Trophoblast cell (in vitro differentiated cells and primary cell): ENCODE data around the gene PHF12.

Experiments
- DNase-seq, 2 donors: peaks; one replicate each; pipeline ENCODE4 v3.0.0-alpha.2; 2016
- H2AFZ ChIP-seq: 2 replicates; pipeline ENCODE4 v1.6.1; 2013; ENCODE audit warnings: low read length, moderate library complexity, mild to moderate bottlenecking; ENCODE audit not compliant: insufficient read depth, poor library complexity
- H2AK5ac ChIP-seq: 2 replicates; pipeline ENCODE4 v1.6.1; 2013; ENCODE audit warnings: mild to moderate bottlenecking, low read length
- H2BK120ac ChIP-seq: 2 replicates; pipeline ENCODE4 v1.6.1; 2013; ENCODE audit warnings: low read length, mild to moderate bottlenecking, moderate library complexity; ENCODE audit not compliant: insufficient read depth, poor library complexity
- H2BK12ac ChIP-seq: 2 replicates; pipeline ENCODE4 v1.6.1; 2013; ENCODE audit warnings: mild to moderate bottlenecking, low read length, moderate library complexity
- H2BK5ac ChIP-seq: 2 replicates; pipeline ENCODE4 v1.6.1; 2013; ENCODE audit warnings: low read length, low read depth, moderate library complexity, mild to moderate bottlenecking; ENCODE audit not compliant: poor library complexity
- H3K14ac ChIP-seq: 2 replicates; pipeline ENCODE4 v1.6.1; 2013; ENCODE audit warnings: mild to moderate bottlenecking, low read length
- H3K18ac ChIP-seq: 2 replicates; pipeline ENCODE4 v1.6.1; 2013; ENCODE audit warnings: mild to moderate bottlenecking, low read length
- H3K23ac ChIP-seq: 2 replicates; pipeline ENCODE4 v1.6.1; 2013; ENCODE audit warnings: low read length
- H3K27ac ChIP-seq: 2 replicates; pipeline ENCODE4 v1.5.1; 2013; ENCODE audit warnings: low read depth, mild to moderate bottlenecking, inconsistent platforms, low read length, moderate library complexity
- H3K27me3 ChIP-seq: 2 replicates; pipeline ENCODE4 v1.6.1; 2013; ENCODE audit warnings: inconsistent platforms, mild to moderate bottlenecking, low read length, moderate library complexity; ENCODE audit not compliant: insufficient read depth
- H3K36me3 ChIP-seq, 2 experiments: 1 replicate in 1 of 2; 2 replicates in 1 of 2; pipeline ENCODE4 v1.6.1; 2013; ENCODE audit warnings: low read length in 2 of 2, mild to moderate bottlenecking in 2 of 2, moderate library complexity in 1 of 2; ENCODE audit not compliant: insufficient read depth in 2 of 2, control insufficient read depth in 1 of 2
- H3K4ac ChIP-seq: 2 replicates; pipeline ENCODE4 v1.6.1; 2013; ENCODE audit warnings: low read depth, mild to moderate bottlenecking, low read length, moderate library complexity
- H3K4me1 ChIP-seq, 2 experiments: 1 replicate in 1 of 2; 2 replicates in 1 of 2; pipeline ENCODE4 v1.6.1; 2013; ENCODE audit warnings: low read length in 2 of 2, mild to moderate bottlenecking in 2 of 2, moderate library complexity in 1 of 2; ENCODE audit not compliant: insufficient read depth in 2 of 2, control insufficient read depth in 1 of 2
- H3K4me2 ChIP-seq: 2 replicates; pipeline ENCODE4 v1.6.1; 2013; ENCODE audit warnings: inconsistent platforms, mild to moderate bottlenecking, low read length, moderate library complexity
- H3K4me3 ChIP-seq: 2 replicates; pipeline ENCODE4 v1.5.1; 2013; ENCODE audit warnings: mild to moderate bottlenecking, low read depth, low read length, inconsistent platforms
- H3K79me1 ChIP-seq: one replicate; pipeline ENCODE4 v1.6.1; 2013; ENCODE audit warnings: low read length
- H3K79me2 ChIP-seq: 2 replicates; pipeline ENCODE4 v1.6.1; 2013; ENCODE audit warnings: low read length, mild to moderate bottlenecking; ENCODE audit not compliant: control insufficient read depth, insufficient read depth, poor library complexity
- H3K9ac ChIP-seq: 2 replicates; pipeline ENCODE4 v1.6.1; 2013; ENCODE audit warnings: mild to moderate bottlenecking, low read length
- H3K9me3 ChIP-seq: 2 replicates; pipeline ENCODE4 v1.6.1; 2013; ENCODE audit warnings: low read depth, mild to moderate bottlenecking, control low read depth, inconsistent platforms, low read length; ENCODE audit not compliant: insufficient read depth
- H4K12ac ChIP-seq: 2 replicates; pipeline ENCODE4 v1.6.1; 2013; ENCODE audit warnings: low read depth, mild to moderate bottlenecking, low read length, moderate library complexity
- H4K8ac ChIP-seq: 2 replicates; pipeline ENCODE4 v1.6.1; 2013; ENCODE audit warnings: low read depth, mild to moderate bottlenecking, low read length, moderate library complexity
- H4K91ac ChIP-seq: one replicate; pipeline ENCODE4 v1.6.1; 2013; ENCODE audit warnings: low read depth, mild to moderate bottlenecking, low read length, moderate library complexity
- WGBS: extraction: QIAGEN DNeasy Blood & Tissue Kit; methylation state at CpG from one replicate; pipeline ENCODE4 v1.1.7; 2013; ENCODE audit warnings: missing lambda C conversion rate; ENCODE audit not compliant: insufficient read length, insufficient coverage; ENCODE audit errors: extremely low coverage; 5-methylcytosine and 5-hydroxymethylcytosine counted together

Gene PHF12

GRCh38 chr17:28963055-28963611 is 11.8 kb upstream of the PHF12 start:
- Histone ChIP-seq H3K4me1 (peaks cover 3 to 5% of the 10 kb centered on the region in 2 experiments), H3K79me2 (no peaks in the 10 kb centered on the region), H3K27me3 (no peaks in the 10 kb centered on the region), H2BK120ac (no peak overlapping the region), H3K27ac (no peak overlapping the region), H2BK12ac (no peak overlapping the region), H3K4ac (no peak overlapping the region), H3K9ac (no peak overlapping the region), H3K4me2 (no peak overlapping the region), H3K79me1 (no peaks in the 10 kb centered on the region), H2AFZ (no peak overlapping the region), H4K8ac (no peak overlapping the region), H3K14ac (no peak overlapping the region), H3K23ac (no peak overlapping the region), H2AK5ac (no peak overlapping the region), H3K9me3 (peaks cover 4% of the 10 kb centered on the region), H4K91ac (no peak overlapping the region), H2BK5ac (no peak overlapping the region), H4K12ac (no peak overlapping the region), H3K36me3 (no peaks in the 10 kb centered on the region), H3K18ac (no peak overlapping the region), H3K4me3 (no peak overlapping the region)
- DNase-seq: peak; percentile 50 to 62
- no CpG with 5 or more reads among the region's 6 CpGs for WGBS

GRCh38 chr17:28961391-28961790 is 10.1 kb upstream of the PHF12 start:
- no peak overlapping the region for H3K4ac ChIP-seq
- no peaks in the 10 kb centered on the region for H3K79me2 ChIP-seq
- H2AK5ac ChIP-seq: no peak overlapping the region
- no peaks in the 10 kb centered on the region for H3K27me3 ChIP-seq
- no peak overlapping the region for H3K18ac ChIP-seq
- no peak overlapping the region for H4K8ac ChIP-seq
- no peak overlapping the region for H3K14ac ChIP-seq
- DNase-seq: no peak
- H3K4me2 ChIP-seq: no peak overlapping the region
- H2BK120ac ChIP-seq: no peak overlapping the region
- peaks cover 2% of the 10 kb centered on the region for H3K9me3 ChIP-seq
- H3K4me3 ChIP-seq: no peak overlapping the region
- H2BK5ac ChIP-seq: no peak overlapping the region
- H3K27ac ChIP-seq: no peak overlapping the region
- no peak overlapping the region for H2BK12ac ChIP-seq
- no peak overlapping the region for H3K23ac ChIP-seq
- H3K36me3 ChIP-seq: no peaks in the 10 kb centered on the region
- H3K79me1 ChIP-seq: no peaks in the 10 kb centered on the region
- WGBS: no CpG with 5 or more reads among the region's 7 CpGs
- no peaks in the 10 kb centered on the region for H3K4me1 ChIP-seq
- H4K91ac ChIP-seq: no peak overlapping the region
- no peak overlapping the region for H3K9ac ChIP-seq
- H2AFZ ChIP-seq: no peak overlapping the region
- H4K12ac ChIP-seq: no peak overlapping the region

DNA sequence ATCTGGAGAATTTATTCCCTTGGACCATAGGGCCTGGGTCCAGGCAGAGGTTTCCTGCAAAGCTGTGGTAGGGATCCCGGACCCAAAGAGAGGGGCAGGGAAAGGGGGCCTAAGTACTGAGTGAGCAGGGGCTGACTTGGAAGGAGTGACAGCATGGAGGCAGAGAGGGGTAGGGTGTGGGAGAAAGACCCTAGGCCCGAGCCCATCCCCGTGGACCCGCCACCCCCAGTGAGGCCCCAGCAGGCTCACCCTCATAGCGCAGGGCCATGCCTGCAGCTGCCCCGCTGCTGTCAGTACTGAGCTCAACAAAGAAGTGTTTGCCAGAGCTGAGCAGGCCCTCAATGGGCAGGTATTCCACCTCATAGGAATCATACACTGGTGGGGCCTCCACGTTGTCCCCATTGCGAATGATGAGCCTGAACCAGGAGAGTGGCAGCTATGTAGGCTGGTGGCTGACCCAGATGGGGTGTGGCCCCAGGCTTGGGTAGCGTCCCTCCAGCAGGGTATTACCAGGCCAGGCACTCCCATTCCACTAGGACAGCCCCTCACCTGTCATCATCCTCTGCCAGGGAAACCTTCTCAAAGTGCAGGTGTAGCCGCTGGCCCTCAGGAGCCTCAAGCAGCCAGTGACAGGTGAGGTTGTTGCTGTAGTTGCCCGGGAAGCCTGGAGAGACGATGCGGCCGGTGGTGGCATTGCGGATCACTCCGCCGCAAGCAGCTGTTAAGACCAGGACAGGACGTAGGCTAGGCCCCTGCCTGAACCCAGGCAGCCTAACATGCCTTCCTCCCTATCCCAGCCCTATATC is 9.1 kb upstream of the PHF12 start:
- no peak overlapping the region for H3K4me2 ChIP-seq

GRCh38 chr17:28959471-28959871 is 8.2 kb upstream of the PHF12 start:
- Histone ChIP-seq H3K23ac (no peak overlapping the region), H2AFZ (no peak overlapping the region), H2AK5ac (no peak overlapping the region), H3K4me2 (no peak overlapping the region), H3K4ac (no peak overlapping the region), H4K12ac (no peak overlapping the region), H3K79me2 (no peaks in the 10 kb centered on the region), H3K18ac (no peak overlapping the region), H2BK12ac (no peak overlapping the region), H3K14ac (no peak overlapping the region), H3K79me1 (no peaks in the 10 kb centered on the region), H4K91ac (no peak overlapping the region), H4K8ac (no peak overlapping the region), H3K9me3 (peaks cover 2% of the 10 kb centered on the region), H2BK120ac (no peak overlapping the region), H3K27me3 (no peaks in the 10 kb centered on the region), H3K9ac (no peak overlapping the region), H3K27ac (no peak overlapping the region), H3K4me3 (no peak overlapping the region), H3K4me1 (no peaks in the 10 kb centered on the region), H3K36me3 (no peaks in the 10 kb centered on the region), H2BK5ac (no peak overlapping the region)
- no peak for DNase-seq
- no CpG with 5 or more reads among the region's 9 CpGs for WGBS

More for the DNA sequence above, 9.1 kb upstream of the PHF12 start:
- no peak overlapping the region for H3K4ac ChIP-seq
- no peak overlapping the region for H4K12ac ChIP-seq
- H2BK5ac ChIP-seq: no peak overlapping the region
- no peak overlapping the region for H2AFZ ChIP-seq
- H3K79me2 ChIP-seq: no peaks in the 10 kb centered on the region
- H3K9ac ChIP-seq: no peak overlapping the region
- no peak overlapping the region for H2AK5ac ChIP-seq
- H3K36me3 ChIP-seq: no peaks in the 10 kb centered on the region
- WGBS: no CpG with 5 or more reads among the region's 18 CpGs
- no peaks in the 10 kb centered on the region for H3K79me1 ChIP-seq
- H4K8ac ChIP-seq: no peak overlapping the region
- H2BK120ac ChIP-seq: no peak overlapping the region
- H2BK12ac ChIP-seq: no peak overlapping the region
- H3K27ac ChIP-seq: no peak overlapping the region
- H3K9me3 ChIP-seq: peaks cover 2% of the 10 kb centered on the region
- no peak for DNase-seq
- H3K4me1 ChIP-seq: no peaks in the 10 kb centered on the region
- H4K91ac ChIP-seq: no peak overlapping the region
- no peak overlapping the region for H3K18ac ChIP-seq
- H3K4me3 ChIP-seq: no peak overlapping the region
- no peak overlapping the region for H3K14ac ChIP-seq
- H3K23ac ChIP-seq: no peak overlapping the region
- no peaks in the 10 kb centered on the region for H3K27me3 ChIP-seq
